Measurements from ENCODE around the gene DHRS7B.
"Not testable (repeated sequence)": the region's sequence is repeated elsewhere in the genome, so short reads cannot be mapped to it uniquely, and the experiment has no call there.

Gene DHRS7B

GRCh38 chr17:21108651-21109050, 18.1 kb upstream of the DHRS7B start:
- no peak for DNase-seq (ENCODE audit: low read depth, low spot score)

GRCh38 chr17:21113049-21113690, 13.6 kb upstream of the DHRS7B start:
- DNase-seq (ENCODE audit: low read depth, low spot score) = no peak

GRCh38 chr17:21113716-21114115, 13.0 kb upstream of the DHRS7B start:
- no peak for DNase-seq (ENCODE audit: low read depth, low spot score)

- not testable (repeated sequence) for DNase-seq (ENCODE audit: low read depth, low spot score)
Observed at GRCh38 chr17:21114791-21115190, 12.0 kb upstream of the DHRS7B start.

GRCh38 chr17:21119247-21119918, 7.4 kb upstream of the DHRS7B start:
- DNase-seq (ENCODE audit: low read depth, low spot score) = no peak

GRCh38 chr17:21119919-21120249, 6.9 kb upstream of the DHRS7B start:
- no peak for DNase-seq (ENCODE audit: low read depth, low spot score)

GRCh38 chr17:21124086-21124485, 2.7 kb upstream of the DHRS7B start:
- DNase-seq (ENCODE audit: low read depth, low spot score) = no peak

GRCh38 chr17:21124517-21124916, 2.2 kb upstream of the DHRS7B start:
- DNase-seq (ENCODE audit: low read depth, low spot score) = not testable (repeated sequence)

GRCh38 chr17:21125862-21126261, 902 bp upstream of the DHRS7B start:
- DNase-seq (ENCODE audit: low read depth, low spot score) = no peak

GRCh38 chr17:21127509-21128077, 829 bp downstream of the DHRS7B start:
- no peak for DNase-seq (ENCODE audit: low read depth, low spot score)

GRCh38 chr17:21129023-21129681, 2.4 kb downstream of the DHRS7B start:
- no peak for DNase-seq (ENCODE audit: low read depth, low spot score)

- no peak for DNase-seq (ENCODE audit: low read depth, low spot score)
Observed at GRCh38 chr17:21131137-21131536, 4.4 kb downstream of the DHRS7B start.

- no peak for DNase-seq (ENCODE audit: low read depth, low spot score)
Observed at GRCh38 chr17:21132428-21132827, 5.7 kb downstream of the DHRS7B start.

- DNase-seq (ENCODE audit: low read depth, low spot score) = no peak
Observed at GRCh38 chr17:21134559-21134958, 7.8 kb downstream of the DHRS7B start.

- no peak for DNase-seq (ENCODE audit: low read depth, low spot score)
Observed at GRCh38 chr17:21140911-21141310, 14.1 kb downstream of the DHRS7B start.

- no peak for DNase-seq (ENCODE audit: low read depth, low spot score)
Observed at GRCh38 chr17:21141331-21141730, 14.6 kb downstream of the DHRS7B start.

GRCh38 chr17:21142065-21142464, 15.3 kb downstream of the DHRS7B start:
- not testable (repeated sequence) for DNase-seq (ENCODE audit: low read depth, low spot score)

- no peak for DNase-seq (ENCODE audit: low read depth, low spot score)
Observed at GRCh38 chr17:21143695-21144094, 16.9 kb downstream of the DHRS7B start.

- DNase-seq (ENCODE audit: low read depth, low spot score) = not testable (repeated sequence)
Observed at GRCh38 chr17:21144299-21144698, 17.5 kb downstream of the DHRS7B start.

- no peak for DNase-seq (ENCODE audit: low read depth, low spot score)
Observed at GRCh38 chr17:21146362-21147015, 19.7 kb downstream of the DHRS7B start.

GRCh38 chr17:21149621-21150020, 22.9 kb downstream of the DHRS7B start:
- no peak for DNase-seq (ENCODE audit: low read depth, low spot score)

- DNase-seq (ENCODE audit: low read depth, low spot score) = no peak
Observed at GRCh38 chr17:21152731-21153130, 26.0 kb downstream of the DHRS7B start.

All from smooth muscle cell of the brain vasculature (primary cell).